NCI-H2107 (cell line): Measurements from ENCODE around the gene CORO1C.

Experiments
- DNase-seq: peaks from one replicate; lab custom pipeline; 2025; lab: John Stamatoyannopoulos, UW

The CORO1C gene

GRCh38 chr12:108599541-108599940, 131.8 kb downstream of the CORO1C start:
- no peak for DNase-seq

DNA sequence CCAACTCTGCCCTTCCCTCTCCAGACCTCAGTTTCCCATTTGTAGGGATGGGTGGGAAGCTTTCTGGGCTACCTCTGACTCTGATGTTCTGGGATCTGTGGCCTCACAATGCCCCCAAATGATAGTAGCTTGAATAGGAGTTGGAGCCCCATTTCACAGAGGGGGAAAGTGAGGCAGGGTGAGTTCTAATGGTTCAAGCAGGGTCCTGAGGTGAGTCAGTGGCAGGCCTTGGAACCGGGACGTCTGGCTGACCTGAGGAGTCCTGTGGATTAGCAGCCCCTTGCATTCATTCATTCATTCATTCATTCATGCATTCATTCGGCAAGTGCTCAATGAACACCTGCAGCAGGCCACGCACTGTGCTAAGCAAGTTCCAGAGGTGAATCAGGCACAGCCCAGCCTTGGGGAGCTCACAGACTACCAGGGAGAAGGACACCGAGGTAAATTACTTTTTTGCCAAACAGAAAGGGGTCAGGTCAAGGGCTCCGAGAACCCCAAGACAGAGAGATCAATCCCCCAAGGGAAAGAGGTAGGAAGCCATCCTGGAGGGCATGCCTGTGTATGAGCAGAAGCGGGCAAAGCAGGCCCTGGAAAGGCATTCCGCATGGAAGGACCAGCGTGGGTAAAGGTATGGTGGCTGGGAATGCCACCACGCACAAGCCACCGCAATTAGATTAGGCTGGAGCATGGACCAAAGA, 132.6 kb downstream of the CORO1C start:
- no peak for DNase-seq

DNA sequence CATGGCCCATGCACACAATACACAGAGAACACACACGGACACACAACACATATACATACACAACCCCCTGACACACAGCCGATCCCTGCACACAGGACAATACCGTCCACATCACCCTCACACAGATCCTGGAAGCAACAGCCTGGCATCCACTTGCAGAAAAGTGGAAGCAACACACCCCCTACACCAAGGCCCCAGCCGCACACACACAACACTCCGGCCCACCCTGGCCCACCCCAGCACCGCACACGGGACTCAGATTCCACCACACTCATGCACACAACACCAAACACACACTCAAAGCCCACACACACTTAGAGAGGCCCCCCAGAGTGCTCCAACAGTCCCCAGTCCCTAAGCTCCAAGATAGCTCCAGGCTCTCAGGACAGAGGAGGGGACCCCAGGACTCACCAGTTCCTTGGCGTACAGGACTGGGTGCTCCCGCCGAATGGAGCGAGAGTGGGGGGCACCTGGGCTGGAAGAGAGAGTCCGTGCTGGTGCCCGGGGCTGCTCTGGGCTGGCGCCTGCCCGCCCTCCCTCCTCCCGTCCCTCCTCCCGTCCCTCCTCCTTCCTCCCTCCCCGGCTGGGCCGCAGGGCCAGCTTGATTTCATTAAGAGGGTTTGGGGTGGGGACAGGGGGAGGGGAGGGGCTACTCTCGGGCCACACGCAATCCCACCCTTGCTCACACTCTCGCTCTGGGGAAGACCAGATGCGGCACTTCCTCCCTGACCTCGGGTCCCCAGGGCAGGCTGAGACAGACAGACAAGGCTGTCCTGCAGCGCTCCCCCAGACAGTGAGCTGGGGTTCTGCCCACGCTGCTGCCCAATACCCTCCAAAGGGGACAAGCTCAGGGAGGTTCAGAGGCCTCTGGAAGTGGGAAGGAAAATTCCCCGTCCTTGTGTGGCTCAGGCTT, 133.5 kb downstream of the CORO1C start, which contains the start of gene TMEM119:
Gene TMEM119 (minus strand): TSS at position 526 of the 913 bp plus-strand sequence. CDS start 5,701 bp downstream, outside the sequence.
- no peak for DNase-seq

GRCh38 chr12:108596854-108597558, 134.3 kb downstream of the CORO1C start:
- DNase-seq: no peak

DNA sequence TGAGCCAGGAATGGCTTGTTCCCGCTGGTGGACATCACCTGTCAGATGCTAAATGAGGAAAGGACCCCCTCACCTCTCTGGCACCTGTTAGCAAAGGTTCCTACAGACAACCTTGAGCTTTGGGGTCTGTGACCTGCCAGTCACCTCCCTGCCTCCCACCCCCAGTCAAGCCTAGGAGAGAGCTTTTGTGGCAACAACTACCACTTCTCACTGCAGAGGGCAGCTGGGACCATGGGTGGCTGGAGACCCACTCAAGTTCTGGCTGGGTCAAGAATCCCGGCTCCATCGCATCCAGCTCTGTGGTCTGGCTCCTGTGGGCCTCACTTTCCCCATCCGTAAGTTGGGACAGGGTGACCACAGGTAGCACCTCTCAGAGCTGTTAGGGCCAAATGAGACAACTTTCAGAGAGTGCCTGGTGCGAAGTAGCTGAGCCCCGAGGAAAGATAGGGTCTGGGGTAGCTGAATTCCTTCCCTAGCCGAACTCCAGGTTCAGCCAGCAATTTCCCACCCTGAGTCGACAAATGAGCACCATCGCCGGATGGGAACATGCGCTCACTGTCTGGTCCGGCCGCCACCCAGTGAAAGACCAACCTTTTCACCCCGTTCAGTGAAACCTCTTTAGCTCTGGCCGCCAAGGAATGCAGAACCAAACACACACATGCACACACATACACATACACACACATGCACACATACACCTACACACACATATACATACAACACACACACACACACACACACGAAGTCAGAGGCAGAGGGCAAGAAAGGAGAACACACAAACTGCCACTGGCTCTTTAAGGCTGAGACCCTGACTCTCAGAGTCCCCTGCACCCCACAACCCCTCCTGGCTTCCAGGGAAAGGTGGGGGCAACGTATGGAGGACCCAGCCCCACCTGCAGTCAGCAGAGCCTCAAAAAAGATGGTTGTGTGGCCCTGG, 135.3 kb downstream of the CORO1C start:
- no peak for DNase-seq
